Neural progenitor cell (in vitro differentiated cells): ENCODE data around the gene RPS6KA2. TPM values are rescaled to one million over a fixed set of nuclear protein-coding genes. Genes with fewer than 3 reads are reported as not detected.
"Not testable (repeated sequence)": the region's sequence is repeated elsewhere in the genome, so short reads cannot be mapped to it uniquely, and the experiment has no call there.

Experiments used
- DNase-seq: peaks from one replicate; pipeline ENCODE4 v3.0.0-alpha.2; 2016; ENCODE audit warnings: low spot score
- H2AFZ ChIP-seq: fragments of 200-600 bp; sonication (generic); replicated peaks from 2 replicates; pipeline ENCODE4 v1.6.1; 2016; ENCODE audit warnings: antibody characterized with exemption
- H3F3A ChIP-seq: fragments of 200-600 bp; sonication (generic); 2 replicates; pipeline ENCODE4 v1.6.1; 2016; ENCODE audit warnings: antibody characterized with exemption, low read depth
- H3K27ac ChIP-seq: fragments of 200-600 bp; sonication (generic); 2 replicates; pipeline ENCODE4 v1.5.1; 2016; ENCODE audit warnings: mild to moderate bottlenecking
- H3K27me3 ChIP-seq: fragments of 200-600 bp; sonication (generic); 2 replicates; pipeline ENCODE4 v1.6.1; 2016; ENCODE audit warnings: mild to moderate bottlenecking, moderate library complexity
- H3K36me3 ChIP-seq: fragments of 200-600 bp; sonication (generic); 2 replicates; pipeline ENCODE4 v1.5.1; 2016
- H3K4me1 ChIP-seq: fragments of 200-600 bp; sonication (generic); 2 replicates; pipeline ENCODE4 v1.6.1; 2016; ENCODE audit warnings: mixed run types
- H3K4me2 ChIP-seq: fragments of 200-600 bp; sonication (generic); 2 replicates; pipeline ENCODE4 v1.6.1; 2016
- H3K4me3 ChIP-seq: fragments of 200-600 bp; sonication (generic); 2 replicates; pipeline ENCODE4 v1.5.1; 2016
- H3K79me2 ChIP-seq: fragments of 200-600 bp; sonication (generic); 2 replicates; pipeline ENCODE4 v1.6.1; 2016; ENCODE audit warnings: low read depth
- H3K9ac ChIP-seq: fragments of 200-600 bp; sonication (generic); 2 replicates; pipeline ENCODE4 v1.6.1; 2016
- H3K9me3 ChIP-seq: fragments of 200-600 bp; sonication (generic); 2 replicates; pipeline ENCODE4 v1.5.1; 2016; ENCODE audit warnings: low read depth
- H4K20me1 ChIP-seq: fragments of 200-600 bp; sonication (generic); 2 replicates; pipeline ENCODE4 v1.6.1; 2016; ENCODE audit warnings: low read depth
- H3K27ac Mint-ChIP-seq: 3 replicates; pipeline ENCODE4 v1.8.0; 2021; ENCODE audit warnings: mixed read lengths
- H3K27me3 Mint-ChIP-seq: 2 replicates; pipeline ENCODE4 v1.8.0; 2022; ENCODE audit warnings: low read depth, mild to moderate bottlenecking, inconsistent platforms, moderate library complexity, mixed read lengths; ENCODE audit not compliant: insufficient read depth
- H3K36me3 Mint-ChIP-seq: 3 replicates; pipeline ENCODE4 v1.8.0; 2021; ENCODE audit warnings: mixed read lengths
- H3K4me1 Mint-ChIP-seq: 3 replicates; pipeline ENCODE4 v1.8.0; 2021; ENCODE audit warnings: mixed read lengths
- H3K4me3 Mint-ChIP-seq: 3 replicates; pipeline ENCODE4 v1.8.0; 2021; ENCODE audit warnings: mild to moderate bottlenecking, moderate library complexity, mixed read lengths
- H3K9me3 Mint-ChIP-seq: 3 replicates; pipeline ENCODE4 v1.8.0; 2020; ENCODE audit warnings: mixed read lengths
- EZH2 ChIP-seq: fragments of 200-600 bp; sonication (generic); IDR thresholded peaks from 2 replicates; pipeline ENCODE4 v1.6.1; 2017; ENCODE audit warnings: antibody characterized with exemption, mild to moderate bottlenecking, moderate library complexity
- EZH2phosphoT487 ChIP-seq: fragments of 200-600 bp; sonication (generic); IDR thresholded peaks from 2 replicates; pipeline ENCODE4 v1.6.1; 2017; ENCODE audit warnings: antibody characterized with exemption
- total RNA-seq: library from RNA; depleted of rRNA; stranded (reverse); fragments of >200 nt; gene quantifications from 2 replicates; pipeline ENCODE4 v1.2.3, GENCODE V29; 2015; ENCODE audit warnings: low replicate concordance
- TF ChIP-seq, protein P1 (sequence below): fragments of 200-600 bp; sonication (generic); IDR thresholded peaks from 2 replicates; pipeline ENCODE4 v1.5.1; 2017; ENCODE audit warnings: antibody characterized with exemption, mild to moderate bottlenecking

Gene RPS6KA2
- total RNA-seq, 1 donor from 2014 or later: 8.2 TPM

DNA sequence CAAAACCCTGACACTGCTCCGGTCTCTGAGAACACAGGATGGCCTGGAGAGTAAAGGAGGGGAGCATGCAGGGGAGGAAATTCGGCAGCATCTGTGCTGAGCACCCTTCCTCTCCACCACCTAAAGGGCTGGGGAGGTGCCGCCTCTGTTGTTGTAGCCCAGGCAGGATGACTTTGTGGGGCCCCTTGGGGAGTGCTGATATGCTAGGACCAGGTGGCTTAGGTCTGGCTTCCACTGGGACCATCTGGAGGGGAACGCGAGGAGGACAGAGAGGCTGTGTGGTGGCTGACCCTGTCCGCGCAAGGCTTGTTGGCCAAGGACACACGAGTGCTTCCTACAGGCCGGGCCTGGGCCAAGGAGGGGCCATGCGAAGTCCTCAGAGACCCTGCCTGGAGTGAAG, 9.9 kb upstream of the RPS6KA2 start:
- H3K9me3 ChIP-seq: no peaks in the 10 kb centered on the region
- no peaks in the 10 kb centered on the region for H3K4me1 ChIP-seq
- H3K4me2 ChIP-seq: no peak overlapping the region
- Mint-ChIP-seq H3K36me3 (no peaks in the 10 kb centered on the region), H3K4me1 (no peaks in the 10 kb centered on the region), H3K4me3 (no peak overlapping the region), H3K27ac (no peak overlapping the region), H3K27me3 (peaks cover 5% of the 10 kb centered on the region), H3K9me3 (peaks cover 5% of the 10 kb centered on the region)
- H3K4me3 ChIP-seq: no peak overlapping the region
- no peaks in the 10 kb centered on the region for H3K79me2 ChIP-seq
- no peak overlapping the region for H3K27ac ChIP-seq
- H2AFZ ChIP-seq: no peak overlapping the region
- H3K36me3 ChIP-seq: no peaks in the 10 kb centered on the region
- no peaks in the 10 kb centered on the region for H3K27me3 ChIP-seq
- H3F3A ChIP-seq: no peaks in the 10 kb centered on the region
- no peak for DNase-seq
- no peak for TF ChIP-seq EZH2
- H4K20me1 ChIP-seq: no peaks in the 10 kb centered on the region
- H3K9ac ChIP-seq: no peak overlapping the region

DNA sequence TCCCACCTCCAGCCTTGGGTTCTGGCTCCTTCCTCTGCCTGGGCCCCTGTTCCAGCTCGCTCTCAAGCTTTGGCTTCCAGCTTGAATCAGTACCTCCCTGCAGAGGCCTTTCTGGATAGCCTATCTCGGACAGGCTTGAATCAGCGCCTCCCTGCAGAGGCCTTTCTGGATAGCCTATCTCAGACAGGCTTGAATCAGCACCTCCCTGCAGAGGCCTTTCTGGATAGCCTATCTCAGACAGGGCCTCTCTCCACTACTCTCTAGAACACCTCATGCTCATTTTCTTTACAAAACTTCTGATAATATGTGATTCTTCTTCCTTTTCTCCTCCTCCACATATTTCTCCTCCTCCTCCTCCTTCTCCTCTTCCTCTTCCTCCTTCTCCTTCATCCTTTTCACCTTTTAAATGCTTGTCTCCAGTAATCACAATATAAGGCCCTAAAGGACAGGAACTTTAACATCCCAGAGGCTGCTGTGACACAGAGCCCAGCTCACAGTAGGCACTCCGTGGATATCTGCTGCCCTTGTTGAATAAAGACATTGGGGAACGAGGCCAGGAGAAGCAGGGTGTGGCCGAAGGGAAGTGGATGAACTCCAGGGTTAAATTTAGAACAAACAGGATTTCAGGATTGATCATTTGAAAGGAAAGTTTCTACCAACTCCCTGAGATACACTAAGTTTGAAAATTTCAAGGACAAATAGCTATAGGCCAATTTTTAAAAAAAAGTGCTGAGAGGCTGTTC, 9.3 kb upstream of the RPS6KA2 start:
- no peak overlapping the region for H2AFZ ChIP-seq
- H3K9ac ChIP-seq: no peak overlapping the region
- no peak overlapping the region for H3K4me3 ChIP-seq
- H3K4me1 ChIP-seq: no peaks in the 10 kb centered on the region
- H3K4me2 ChIP-seq: no peak overlapping the region
- Mint-ChIP-seq H3K36me3 (no peaks in the 10 kb centered on the region), H3K4me3 (no peak overlapping the region), H3K4me1 (no peaks in the 10 kb centered on the region), H3K27me3 (peaks cover 7% of the 10 kb centered on the region), H3K9me3 (peaks cover 2% of the 10 kb centered on the region), H3K27ac (no peak overlapping the region)
- H3F3A ChIP-seq: no peaks in the 10 kb centered on the region
- no peaks in the 10 kb centered on the region for H4K20me1 ChIP-seq
- TF ChIP-seq, protein P1, sequence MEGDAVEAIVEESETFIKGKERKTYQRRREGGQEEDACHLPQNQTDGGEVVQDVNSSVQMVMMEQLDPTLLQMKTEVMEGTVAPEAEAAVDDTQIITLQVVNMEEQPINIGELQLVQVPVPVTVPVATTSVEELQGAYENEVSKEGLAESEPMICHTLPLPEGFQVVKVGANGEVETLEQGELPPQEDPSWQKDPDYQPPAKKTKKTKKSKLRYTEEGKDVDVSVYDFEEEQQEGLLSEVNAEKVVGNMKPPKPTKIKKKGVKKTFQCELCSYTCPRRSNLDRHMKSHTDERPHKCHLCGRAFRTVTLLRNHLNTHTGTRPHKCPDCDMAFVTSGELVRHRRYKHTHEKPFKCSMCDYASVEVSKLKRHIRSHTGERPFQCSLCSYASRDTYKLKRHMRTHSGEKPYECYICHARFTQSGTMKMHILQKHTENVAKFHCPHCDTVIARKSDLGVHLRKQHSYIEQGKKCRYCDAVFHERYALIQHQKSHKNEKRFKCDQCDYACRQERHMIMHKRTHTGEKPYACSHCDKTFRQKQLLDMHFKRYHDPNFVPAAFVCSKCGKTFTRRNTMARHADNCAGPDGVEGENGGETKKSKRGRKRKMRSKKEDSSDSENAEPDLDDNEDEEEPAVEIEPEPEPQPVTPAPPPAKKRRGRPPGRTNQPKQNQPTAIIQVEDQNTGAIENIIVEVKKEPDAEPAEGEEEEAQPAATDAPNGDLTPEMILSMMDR: no peak
- TF ChIP-seq EZH2phosphoT487 (no peak), EZH2 (no peak)
- no peak overlapping the region for H3K27ac ChIP-seq
- no peak for DNase-seq
- H3K27me3 ChIP-seq: peaks cover 5% of the 10 kb centered on the region
- H3K36me3 ChIP-seq: no peaks in the 10 kb centered on the region
- H3K79me2 ChIP-seq: no peaks in the 10 kb centered on the region
- H3K9me3 ChIP-seq: no peaks in the 10 kb centered on the region

DNA sequence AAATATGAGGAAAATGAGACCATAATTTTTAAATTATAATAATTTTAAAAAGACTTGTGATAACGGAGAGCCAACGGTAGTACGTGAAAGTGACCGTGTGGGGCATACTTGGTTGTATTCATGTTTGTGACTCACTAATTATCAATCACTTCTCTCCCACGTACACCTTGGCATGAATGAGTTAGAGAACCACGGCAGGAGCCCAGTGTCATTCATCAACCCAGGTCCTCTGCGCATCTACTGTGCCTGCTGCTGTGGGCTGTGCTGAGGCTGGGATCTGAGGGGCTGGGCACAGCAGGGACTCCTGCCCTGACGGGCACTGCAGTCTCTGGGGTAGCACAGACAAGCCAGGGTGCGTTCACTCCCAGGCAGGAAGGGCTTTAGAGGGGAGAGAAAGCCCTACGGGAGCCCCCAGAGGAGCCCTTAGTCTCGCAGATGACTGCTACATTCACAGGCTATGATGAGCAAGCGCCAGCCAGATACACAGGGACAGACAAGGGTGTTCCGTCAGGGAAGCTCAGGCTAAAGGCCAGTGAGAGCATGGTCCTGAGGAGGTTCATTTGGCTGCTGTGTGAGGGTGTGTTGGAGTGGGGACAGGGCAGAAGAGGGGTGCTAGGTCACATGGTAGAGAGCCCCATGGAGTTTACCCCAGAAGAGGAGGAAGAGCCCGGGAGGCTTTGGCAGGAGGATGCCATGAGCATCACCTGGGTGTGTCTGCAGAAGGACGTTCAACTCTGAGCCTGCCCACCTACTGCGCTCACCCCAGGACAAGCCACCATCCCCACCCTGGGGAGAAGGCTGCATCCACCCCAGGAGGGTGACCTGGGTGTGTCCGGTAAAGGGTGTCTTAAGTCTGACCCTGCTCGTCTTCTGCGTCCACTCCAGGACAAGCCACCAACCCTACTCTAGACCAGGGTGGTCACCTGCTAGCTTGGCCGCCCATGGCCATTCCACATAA, 8.2 kb upstream of the RPS6KA2 start:
- no peak overlapping the region for H3K4me3 ChIP-seq
- DNase-seq: no peak
- H3K4me3 Mint-ChIP-seq: no peak overlapping the region
- peaks cover 15% of the 10 kb centered on the region for H3K27me3 ChIP-seq
- no peak overlapping the region for H3K9ac ChIP-seq
- H3K79me2 ChIP-seq: no peaks in the 10 kb centered on the region
- peaks cover 3% of the 10 kb centered on the region for H3K4me1 Mint-ChIP-seq
- no peak overlapping the region for H2AFZ ChIP-seq
- H3K9me3 ChIP-seq: no peaks in the 10 kb centered on the region
- peaks cover 9% of the 10 kb centered on the region for H3K27me3 Mint-ChIP-seq
- H3K4me1 ChIP-seq: no peaks in the 10 kb centered on the region
- H4K20me1 ChIP-seq: no peaks in the 10 kb centered on the region
- H3F3A ChIP-seq: no peaks in the 10 kb centered on the region
- TF ChIP-seq EZH2phosphoT487: no peak
- TF ChIP-seq, protein P1: no peak
- no peak for TF ChIP-seq EZH2
- peaks cover 2% of the 10 kb centered on the region for H3K9me3 Mint-ChIP-seq
- no peak overlapping the region for H3K4me2 ChIP-seq
- H3K36me3 ChIP-seq: no peaks in the 10 kb centered on the region
- H3K27ac ChIP-seq: no peak overlapping the region
- H3K36me3 Mint-ChIP-seq: no peaks in the 10 kb centered on the region
- H3K27ac Mint-ChIP-seq: no peak overlapping the region

DNA sequence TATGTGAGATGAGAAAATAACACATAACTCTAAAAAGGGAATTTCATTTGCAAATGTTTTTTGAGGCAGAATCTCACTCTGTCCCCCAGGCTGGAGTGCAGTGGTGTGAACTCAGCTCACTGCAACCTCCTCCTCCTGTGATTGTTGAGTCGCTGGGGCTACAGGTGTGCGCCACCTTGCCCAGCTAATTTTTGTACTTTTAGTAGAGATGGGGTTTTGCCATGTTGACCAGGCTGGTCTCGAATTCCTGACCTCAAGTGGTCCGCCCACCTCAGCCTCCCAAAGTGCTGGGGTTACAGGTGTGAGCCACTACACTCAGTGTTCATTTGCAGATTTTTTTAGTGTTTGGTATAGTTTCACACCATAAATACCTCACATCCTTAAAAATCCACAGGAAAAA, 7.5 kb upstream of the RPS6KA2 start:
- not testable (repeated sequence) for H3K4me1 Mint-ChIP-seq, H3K4me3 Mint-ChIP-seq, H3K27me3 Mint-ChIP-seq, H3K27ac ChIP-seq, H3K9me3 Mint-ChIP-seq, H3K4me2 ChIP-seq, H4K20me1 ChIP-seq, H3K4me1 ChIP-seq, H3K9me3 ChIP-seq, DNase-seq, H3F3A ChIP-seq, H2AFZ ChIP-seq, H3K36me3 Mint-ChIP-seq, H3K9ac ChIP-seq, H3K4me3 ChIP-seq, H3K27ac Mint-ChIP-seq, H3K36me3 ChIP-seq, H3K79me2 ChIP-seq
- peaks cover 22% of the 10 kb centered on the region for H3K27me3 ChIP-seq
